GM12891 (cell line): ENCODE data around the gene GRM8.

Experiments
- DNase-seq: peaks from one replicate; pipeline ENCODE4 v3.0.0; 2011; ENCODE audit warnings: low spot score; ENCODE audit not compliant: insufficient read length
- FAIRE-seq: peaks from 2 replicates; lab custom pipeline; 2011; peaks lifted over from hg19 to GRCh38; lab: Jason Lieb, UNC
- PAX5 ChIP-seq: IDR thresholded peaks from 2 replicates; pipeline ENCODE4 v1.6.1; 2011; ENCODE audit warnings: low read length, moderate library complexity, mild to moderate bottlenecking; ENCODE audit not compliant: insufficient read depth, severe bottlenecking
- POLR2A ChIP-seq: IDR thresholded peaks from 2 replicates; pipeline ENCODE4 v1.6.1; 2011; ENCODE audit warnings: low read depth, low read length, control low read depth
- POLR2AphosphoS5 ChIP-seq: IDR thresholded peaks from 2 replicates; pipeline ENCODE4 v1.6.1; 2011; ENCODE audit warnings: low read depth, low read length, control low read depth
- POU2F2 ChIP-seq: IDR thresholded peaks from 2 replicates; pipeline ENCODE4 v1.6.1; 2011; ENCODE audit warnings: low read depth, mild to moderate bottlenecking, control low read depth, low read length, moderate library complexity
- SPI1 ChIP-seq: IDR thresholded peaks from 2 replicates; pipeline ENCODE4 v1.6.1; 2011; ENCODE audit warnings: low read depth, low read length, control low read depth
- TAF1 ChIP-seq: IDR thresholded peaks from 2 replicates; pipeline ENCODE4 v1.6.1; 2011; ENCODE audit warnings: low read depth, low read length, control low read depth

Gene GRM8

DNA sequence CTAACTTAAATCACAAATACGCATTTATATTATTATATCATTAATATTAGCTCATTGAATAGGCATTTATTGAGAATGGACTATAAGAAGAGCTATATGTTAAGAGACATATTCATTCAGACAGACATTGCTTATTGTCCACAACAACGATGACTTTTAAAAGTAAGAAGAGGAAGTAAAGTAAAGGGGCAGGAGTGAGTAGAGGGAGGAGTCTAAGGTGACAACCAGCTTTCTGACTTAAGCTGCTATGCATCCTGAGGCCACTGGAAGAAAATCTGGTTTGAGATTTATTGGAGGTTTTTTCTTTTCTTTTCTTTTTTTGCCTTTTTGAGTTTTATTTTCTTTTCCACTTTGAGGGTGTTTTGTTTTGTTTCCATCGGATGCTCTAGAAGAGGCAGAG is 723.5 kb downstream of the GRM8 start:
- DNase-seq, result no peak
- TF ChIP-seq PAX5, result no peak
- TF ChIP-seq POU2F2, result no peak
- no peak for TF ChIP-seq POLR2A
- no peak for TF ChIP-seq POLR2AphosphoS5
- TF ChIP-seq SPI1, result no peak
- no peak for TF ChIP-seq TAF1
- FAIRE-seq, result no peak

DNA sequence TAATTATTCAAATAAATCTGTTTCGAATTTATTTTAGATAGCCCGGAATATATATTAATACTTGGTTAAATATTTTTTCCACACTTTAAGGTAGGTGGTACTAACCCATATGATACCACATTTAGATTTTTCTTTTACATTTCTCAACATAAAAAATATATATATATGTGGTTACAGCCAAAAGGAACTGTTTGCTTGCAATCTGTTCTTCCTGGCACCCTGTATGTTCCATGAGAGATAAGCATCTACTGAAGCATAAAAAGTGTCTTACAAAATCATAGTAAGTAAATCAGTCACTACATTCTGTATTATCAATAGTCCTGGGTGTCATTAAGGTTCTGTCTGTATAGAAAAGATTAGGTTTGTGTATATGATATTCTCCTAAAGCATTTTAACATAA is 726.8 kb downstream of the GRM8 start:
- DNase-seq, result no peak
- TF ChIP-seq POLR2AphosphoS5 (no peak), SPI1 (no peak), POU2F2 (no peak), TAF1 (no peak), PAX5 (no peak)
- FAIRE-seq, result no peak

DNA sequence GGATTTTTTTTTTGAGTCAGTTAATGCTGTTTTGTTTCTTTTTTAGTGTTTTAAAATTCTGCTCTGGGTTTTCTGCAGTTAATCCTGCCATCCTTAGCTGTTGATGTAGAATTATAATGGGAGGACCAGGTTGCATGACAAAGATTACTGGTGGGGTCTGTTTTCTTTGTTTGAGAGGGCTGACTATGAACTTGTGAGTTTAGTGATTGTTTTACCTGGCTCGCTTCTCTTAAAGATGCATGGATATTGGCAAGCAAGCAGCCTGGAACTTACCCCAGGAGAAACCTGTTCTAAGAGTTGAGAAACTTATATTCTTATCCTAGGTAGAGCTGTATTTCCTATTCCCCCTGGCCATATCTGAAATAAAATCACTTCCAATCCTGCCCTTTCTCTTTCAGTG is 727.8 kb downstream of the GRM8 start:
- DNase-seq, result no peak
- FAIRE-seq, result no peak
- TF ChIP-seq POU2F2 (no peak), POLR2A (no peak), PAX5 (no peak), POLR2AphosphoS5 (no peak), SPI1 (no peak), TAF1 (no peak)

DNA sequence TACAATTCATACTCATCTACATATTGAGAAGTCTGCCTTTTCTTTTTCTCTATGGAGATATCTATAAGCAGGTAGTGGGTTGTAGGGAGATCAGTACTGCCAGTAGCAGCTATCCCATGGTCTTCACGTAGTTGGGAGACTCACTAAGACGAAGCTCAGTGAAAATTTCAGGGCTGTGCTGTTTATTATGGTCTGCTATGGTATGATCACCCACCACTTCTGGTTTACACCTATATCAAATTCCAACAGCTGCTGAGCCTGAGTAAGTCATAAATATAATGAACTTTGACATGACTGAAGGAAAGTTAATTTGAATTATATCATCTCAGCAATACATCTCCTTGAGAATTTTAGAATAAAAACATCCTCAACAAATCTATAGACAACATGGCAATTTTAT is 741.7 kb downstream of the GRM8 start:
- TF ChIP-seq SPI1, result no peak
- no peak for FAIRE-seq
- no peak for DNase-seq

DNA sequence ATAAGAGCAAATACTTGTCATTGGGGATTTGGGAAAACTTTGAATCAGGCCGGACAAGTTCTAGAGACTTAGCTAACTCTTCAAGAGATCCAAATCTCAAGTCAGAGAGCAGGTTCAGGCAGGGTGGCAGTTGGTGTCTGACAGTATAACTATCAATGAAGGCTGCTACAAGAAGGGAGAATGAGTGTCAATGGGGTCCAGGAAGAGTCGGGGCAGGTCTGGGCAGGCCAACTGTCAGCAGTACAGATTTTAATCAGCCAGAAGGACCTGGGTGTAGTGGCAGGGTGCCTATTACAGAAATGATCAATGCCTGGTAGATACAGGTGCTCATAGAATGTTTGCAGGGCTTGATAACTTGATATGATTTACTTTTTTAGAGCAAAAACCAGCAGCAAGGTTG is 751.1 kb downstream of the GRM8 start:
- TF ChIP-seq POU2F2, result no peak
- no peak for TF ChIP-seq POLR2A
- TF ChIP-seq SPI1, result no peak
- peak; percentile 52 for FAIRE-seq
- no peak for DNase-seq

DNA sequence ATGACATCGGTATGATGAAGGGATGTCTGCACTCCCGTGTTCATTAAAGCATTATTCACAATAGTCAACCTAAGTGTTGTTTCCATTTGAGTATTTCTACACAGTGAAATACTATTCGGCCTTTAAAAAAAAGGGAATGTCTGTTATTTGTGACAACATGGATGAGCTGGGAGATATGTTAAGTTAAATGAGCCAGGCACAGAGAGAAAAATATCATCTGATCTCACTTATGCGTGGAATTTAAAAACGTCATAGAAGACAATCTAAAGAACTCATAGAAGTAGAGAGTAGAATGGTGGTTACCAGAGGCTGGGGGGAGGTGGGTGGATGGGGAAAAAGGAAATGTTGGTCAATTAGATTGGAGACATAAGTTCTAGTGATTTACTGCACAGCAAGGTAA is 753.3 kb downstream of the GRM8 start:
- TF ChIP-seq PAX5, result no peak
- TF ChIP-seq POU2F2, result no peak
- TF ChIP-seq TAF1, result no peak
- no peak for TF ChIP-seq POLR2A
- TF ChIP-seq SPI1, result no peak
- FAIRE-seq (no peak), DNase-seq (no peak)

DNA sequence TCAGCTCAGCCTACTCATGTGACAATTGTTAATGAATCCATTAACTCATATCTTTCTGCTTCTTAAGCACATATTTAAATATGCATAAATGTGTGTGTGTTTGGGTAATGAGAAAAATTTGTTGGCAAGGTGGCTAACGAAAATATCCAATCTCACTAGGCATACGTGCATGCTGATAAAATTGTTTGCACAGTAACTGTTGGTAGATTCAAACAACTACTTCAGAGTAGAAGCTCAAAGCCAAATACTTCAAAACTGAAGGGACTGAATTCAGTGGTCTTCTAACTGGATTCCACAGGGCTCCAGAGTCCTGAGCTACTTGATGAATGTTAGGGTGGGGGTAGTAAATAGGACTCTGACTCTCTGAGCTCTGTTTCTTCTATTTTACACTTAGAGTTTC is 757.0 kb downstream of the GRM8 start:
- FAIRE-seq (no peak), DNase-seq (no peak)
- no peak for TF ChIP-seq PAX5
- TF ChIP-seq TAF1, result no peak
- TF ChIP-seq POU2F2, result no peak
- TF ChIP-seq SPI1, result no peak
- TF ChIP-seq POLR2AphosphoS5, result no peak
- no peak for TF ChIP-seq POLR2A

DNA sequence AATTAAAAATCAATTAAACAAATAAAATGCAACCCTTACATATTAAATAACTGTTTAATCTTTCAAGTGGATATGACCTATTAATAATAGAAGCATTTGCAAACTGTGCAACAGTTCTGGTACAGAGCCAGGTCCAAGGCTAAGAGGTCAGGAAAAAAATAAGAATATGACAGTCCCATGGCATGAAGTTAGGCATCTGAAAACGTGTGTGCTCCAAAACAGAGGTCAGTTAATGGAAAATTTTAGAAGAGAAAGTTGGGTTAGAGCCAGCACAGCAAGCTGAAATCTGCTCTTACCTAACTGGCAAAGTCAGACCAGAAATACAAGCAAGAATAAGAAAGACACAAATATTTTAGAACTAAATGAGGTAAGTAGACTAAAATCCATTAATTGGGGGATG is 757.7 kb downstream of the GRM8 start:
- DNase-seq (no peak), FAIRE-seq (no peak)
- TF ChIP-seq POU2F2 (no peak), SPI1 (no peak), POLR2AphosphoS5 (no peak), POLR2A (no peak), TAF1 (no peak)

DNA sequence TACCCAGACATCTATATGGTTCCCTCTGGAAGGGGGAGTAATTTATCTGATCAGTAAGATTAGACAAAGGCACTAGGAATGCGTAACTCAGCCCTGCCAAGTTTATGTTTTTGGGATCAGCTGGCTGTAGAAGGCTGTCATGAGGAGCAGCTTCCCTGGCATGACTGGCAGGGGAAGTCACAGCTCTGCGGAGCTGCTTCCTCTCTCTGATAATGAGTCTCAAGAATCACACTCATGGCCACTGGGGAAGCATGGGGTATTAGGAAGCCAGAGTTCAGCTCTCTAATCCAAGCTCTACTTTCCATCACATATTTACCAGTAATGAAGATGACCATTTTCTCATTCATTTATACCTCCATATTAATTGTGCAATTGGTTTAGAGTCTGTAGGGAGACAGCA is 758.9 kb downstream of the GRM8 start:
- DNase-seq (no peak), FAIRE-seq (no peak)
- no peak for TF ChIP-seq POLR2A
- TF ChIP-seq PAX5, result no peak
- no peak for TF ChIP-seq POU2F2
- TF ChIP-seq POLR2AphosphoS5, result no peak
- no peak for TF ChIP-seq TAF1
- no peak for TF ChIP-seq SPI1

DNA sequence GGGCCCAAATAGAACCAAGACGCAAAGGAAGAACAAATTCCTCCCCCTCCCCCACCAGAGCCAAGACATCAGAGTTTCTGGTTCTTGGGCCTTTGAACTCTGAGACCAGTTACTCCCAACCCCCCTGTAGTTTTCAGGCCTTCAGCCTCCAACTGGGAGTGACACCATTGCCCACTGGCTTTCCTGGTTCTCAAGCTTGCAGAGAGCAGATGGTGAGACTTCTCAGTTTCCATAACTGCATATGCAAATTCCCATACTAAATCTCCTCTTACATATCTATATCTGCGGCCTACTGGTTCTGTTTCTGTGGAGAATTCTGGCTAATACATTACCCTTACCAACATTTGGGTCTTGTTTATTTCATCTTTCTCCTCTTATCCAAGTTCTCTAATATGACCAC is 762.9 kb downstream of the GRM8 start:
- no peak for DNase-seq
- no peak for FAIRE-seq
- TF ChIP-seq POLR2AphosphoS5, result no peak
- TF ChIP-seq PAX5, result no peak

DNA sequence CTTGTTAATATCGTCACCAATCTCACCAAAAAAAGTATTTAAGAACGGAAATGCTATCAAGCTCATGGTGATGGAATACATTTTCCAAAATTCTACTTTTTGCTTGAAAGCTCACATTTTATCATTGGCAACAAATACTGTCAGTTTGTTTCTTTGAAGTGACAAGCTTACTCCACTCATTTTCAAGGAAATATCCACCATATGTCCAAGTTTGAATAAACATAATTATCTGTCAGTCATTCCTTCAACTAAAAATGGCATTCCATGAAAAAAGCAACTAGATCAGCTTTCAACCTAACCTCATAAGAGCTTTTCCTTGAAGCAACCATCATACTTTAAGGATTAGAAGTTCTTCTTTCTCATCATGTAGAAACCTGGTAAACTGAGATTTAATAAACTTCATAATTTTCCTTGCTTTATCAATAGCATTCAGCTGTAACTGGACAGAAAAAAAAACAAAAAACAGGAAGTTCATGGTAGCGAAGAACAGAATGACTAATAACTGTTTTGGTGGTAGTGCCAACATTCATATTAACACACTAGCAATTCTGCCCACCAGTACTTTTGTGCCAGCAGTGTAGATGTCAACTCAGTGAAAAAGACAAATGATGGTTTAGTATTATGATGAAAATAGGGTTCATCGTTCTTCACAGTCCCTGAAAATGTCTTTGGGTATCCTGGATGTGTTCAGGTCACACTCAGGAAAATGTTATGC is 764.9 kb downstream of the GRM8 start:
- no peak for TF ChIP-seq SPI1
- TF ChIP-seq POU2F2, result no peak
- no peak for TF ChIP-seq POLR2A
- no peak for TF ChIP-seq PAX5
- TF ChIP-seq TAF1, result no peak
- no peak for TF ChIP-seq POLR2AphosphoS5
- DNase-seq, result no peak

DNA sequence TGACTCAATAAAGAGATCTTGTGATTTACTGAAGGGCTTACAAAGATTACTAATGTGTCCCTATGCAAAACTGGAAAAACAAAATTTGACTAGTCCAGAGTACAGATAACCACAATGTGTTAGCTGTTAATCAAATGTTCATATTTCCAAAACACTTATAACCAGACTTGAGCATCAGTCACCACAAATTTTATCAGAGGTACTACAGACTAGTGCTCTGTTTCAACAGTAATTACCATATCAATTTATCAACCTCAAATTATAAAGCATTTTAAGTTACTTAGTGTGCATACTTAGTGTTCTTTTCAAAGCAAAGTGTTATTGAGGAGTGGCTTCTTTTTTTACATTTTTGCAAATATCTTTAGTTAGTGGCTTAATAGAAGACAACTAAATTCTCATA is 765.9 kb downstream of the GRM8 start:
- TF ChIP-seq TAF1, result no peak
- no peak for TF ChIP-seq POLR2AphosphoS5
- TF ChIP-seq POU2F2, result no peak
- no peak for TF ChIP-seq POLR2A
- no peak for TF ChIP-seq PAX5
- DNase-seq (no peak), FAIRE-seq (no peak)

More for the DNA sequence above, 764.9 kb downstream of the GRM8 start:
- FAIRE-seq, result no peak
